ENCODE data around the gene LHX8. TPM values are rescaled to one million over a fixed set of nuclear protein-coding genes. Genes with fewer than 3 reads are reported as not detected.

Gene LHX8
- total and polyA plus RNA-seq, 10 of the 15 experiments (the other 5 are each of a cell fraction or from before 2014, with no cell fraction given), result not detected

DNA sequence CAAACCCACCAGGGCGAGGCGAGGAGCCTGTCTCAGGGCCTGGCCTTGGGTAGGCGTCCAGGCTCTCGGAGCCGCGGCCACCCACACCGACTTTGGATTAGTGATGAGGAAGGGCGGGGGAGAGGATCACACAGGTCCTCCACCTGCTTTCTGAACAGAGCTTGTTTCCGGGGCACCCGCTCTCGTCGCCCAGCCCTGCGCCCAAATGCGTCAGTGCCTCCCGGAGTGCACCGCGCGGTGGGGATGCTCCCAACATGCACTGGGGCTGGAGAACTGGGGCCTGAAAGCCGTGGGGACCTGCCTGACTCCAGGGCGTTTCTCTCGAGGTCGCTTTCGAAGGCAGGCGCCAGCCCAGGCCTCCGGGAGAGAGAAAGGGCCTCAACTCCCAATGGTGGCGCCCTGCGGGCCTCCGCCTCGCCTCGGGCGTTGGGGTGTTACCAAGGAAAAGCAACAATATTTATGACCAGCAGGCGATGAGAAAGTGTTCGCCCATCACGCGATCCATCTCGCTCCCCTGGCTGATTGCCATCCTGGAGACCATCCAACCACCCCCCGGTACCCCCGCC is 8.9 kb upstream of the LHX8 start:
- Histone ChIP-seq H4K20me1 (ENCODE audit: control insufficient read depth, insufficient read depth) (no peaks in the 10 kb centered on the region), H3K79me2 (ENCODE audit: control insufficient read depth, insufficient read depth, low read length) (no peaks in the 10 kb centered on the region), H3K9me3 (replicated peaks; ENCODE audit: control insufficient read depth, insufficient read depth, low read length) (no peaks in the 10 kb centered on the region), H3K36me3 (ENCODE audit: control insufficient read depth in 2 of 2, insufficient read depth in 2 of 2, low read length in 1 of 2) (no peaks in the 10 kb centered on the region), H3K4me1 (ENCODE audit: control insufficient read depth, insufficient read depth, low read length) (no peaks in the 10 kb centered on the region), H3K4me3 (no peak overlapping the region), H3K27ac (ENCODE audit: control insufficient read depth, insufficient read depth) (no peak overlapping the region), H3K4me2 (ENCODE audit: control insufficient read depth, insufficient read depth) (no peak overlapping the region), H3K27me3 (replicated peaks in 1 of 2; ENCODE audit: control insufficient read depth in 2 of 2, insufficient read depth in 2 of 2, low read length in 1 of 2) (peaks cover 5 to 9% of the 10 kb centered on the region in 2 experiments), H3K9ac (ENCODE audit: control insufficient read depth, insufficient read depth, low read length) (no peak overlapping the region), H2AFZ (ENCODE audit: control insufficient read depth, low read depth, low read length) (no peak overlapping the region)
- ATAC-seq (no peak), FAIRE-seq (no peak), DNase-seq (ENCODE audit: low read depth, low spot score) (no peak)
- RAD21 ChIA-PET (ENCODE audit: unreplicated experiment), result no interaction called here
- 34% methylated on average over 34 of the region's 38 CpGs for WGBS (ENCODE audit: insufficient coverage, insufficient replicate concordance, low lambda C conversion rate, missing lambda C conversion rate)
- in situ Hi-C loops (cut with MboI), result no loop called here
- TF ChIP-seq CUX1 (IDR thresholded peaks at IDR 0.05; ENCODE audit: insufficient replicate concordance, low read depth, low read length) (no peak), ZNF207 (IDR thresholded peaks at IDR 0.05; ENCODE audit: borderline replicate concordance) (no peak), SREBF1 (IDR thresholded peaks at IDR 0.05; ENCODE audit: low read length) (no peak)
- intact Hi-C loops (cut with micrococcal nuclease; ENCODE audit: unreplicated experiment), result no loop called here
- POLR2A ChIA-PET, result no interaction called here
- CTCF ChIA-PET, result no interaction called here
- SMC1A ChIA-PET (ENCODE audit: uncharacterized antibody, unreplicated experiment), result no interaction called here
- BruUV-seq (replicated peaks), result no TSS peak
